NCI-H510A (cell line): Measurements from ENCODE around the gene GNG8.

Source experiments
- DNase-seq: peaks from one replicate; lab custom pipeline; 2025; lab: John Stamatoyannopoulos, UW

The GNG8 gene

DNA sequence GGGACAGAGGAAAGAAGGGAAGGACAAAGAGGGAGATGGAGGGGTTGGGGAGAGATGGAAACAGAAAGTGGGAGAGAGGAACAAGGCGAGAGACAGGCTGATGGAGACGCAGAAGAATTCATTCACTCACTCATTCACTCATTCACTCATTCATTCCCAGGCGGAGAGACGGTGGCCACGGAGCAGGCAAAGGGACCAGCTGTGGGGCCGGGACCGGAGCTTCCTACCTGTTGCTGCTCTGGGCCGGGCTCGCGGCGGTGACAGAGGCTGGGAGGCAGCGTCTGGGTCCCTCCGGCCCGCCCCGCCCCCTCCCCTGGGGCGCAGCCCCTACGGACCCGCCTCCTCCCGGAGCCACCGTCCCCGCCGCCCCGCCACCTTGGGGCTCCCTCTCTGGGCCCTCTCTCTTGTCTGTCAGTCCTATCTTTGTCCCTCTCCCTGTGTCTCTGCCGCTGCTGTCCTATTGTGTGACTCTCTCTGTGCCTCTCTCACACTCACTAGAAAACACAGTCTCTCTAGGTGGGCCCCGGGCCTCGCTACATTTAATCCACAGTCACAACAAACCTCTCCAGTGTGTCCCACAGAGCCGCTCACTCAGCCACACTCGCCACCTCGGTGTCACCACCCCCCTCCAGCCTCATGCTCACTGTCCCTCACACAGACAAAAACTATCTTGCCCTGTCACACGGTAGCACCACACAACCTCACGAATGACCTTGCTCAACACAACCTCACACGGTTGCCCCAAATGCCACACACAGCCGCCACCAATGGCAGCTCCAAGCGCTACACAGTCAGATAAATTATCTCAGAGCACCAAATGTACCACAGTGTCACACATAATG, at the start of gene GNG8:
Gene GNG8 (minus strand): TSS at position 283 of the 842 bp plus-strand sequence. CDS start 1,520 bp downstream, outside the sequence.
- DNase-seq: no peak

DNA sequence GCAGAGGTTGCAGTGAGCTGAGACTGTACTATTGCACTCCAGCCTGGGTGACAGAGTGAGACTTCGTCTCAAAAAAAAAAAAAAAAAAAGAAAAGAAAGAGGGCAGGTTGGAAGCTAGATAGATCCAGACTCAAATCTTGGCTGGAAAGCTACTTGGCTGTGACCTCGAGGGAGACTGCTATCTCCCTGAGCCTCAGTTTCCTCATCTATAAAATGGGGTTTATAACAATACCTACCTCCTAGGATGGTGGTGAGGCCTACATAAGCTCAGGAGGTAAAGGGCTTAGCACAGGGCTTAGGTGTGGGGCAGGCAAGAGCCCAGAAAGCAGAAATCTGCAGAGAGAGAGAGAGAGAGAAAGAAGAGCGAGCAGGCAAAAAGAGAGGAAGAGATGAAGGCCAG, 49.2 kb upstream of the GNG8 start:
- no peak for DNase-seq

DNA sequence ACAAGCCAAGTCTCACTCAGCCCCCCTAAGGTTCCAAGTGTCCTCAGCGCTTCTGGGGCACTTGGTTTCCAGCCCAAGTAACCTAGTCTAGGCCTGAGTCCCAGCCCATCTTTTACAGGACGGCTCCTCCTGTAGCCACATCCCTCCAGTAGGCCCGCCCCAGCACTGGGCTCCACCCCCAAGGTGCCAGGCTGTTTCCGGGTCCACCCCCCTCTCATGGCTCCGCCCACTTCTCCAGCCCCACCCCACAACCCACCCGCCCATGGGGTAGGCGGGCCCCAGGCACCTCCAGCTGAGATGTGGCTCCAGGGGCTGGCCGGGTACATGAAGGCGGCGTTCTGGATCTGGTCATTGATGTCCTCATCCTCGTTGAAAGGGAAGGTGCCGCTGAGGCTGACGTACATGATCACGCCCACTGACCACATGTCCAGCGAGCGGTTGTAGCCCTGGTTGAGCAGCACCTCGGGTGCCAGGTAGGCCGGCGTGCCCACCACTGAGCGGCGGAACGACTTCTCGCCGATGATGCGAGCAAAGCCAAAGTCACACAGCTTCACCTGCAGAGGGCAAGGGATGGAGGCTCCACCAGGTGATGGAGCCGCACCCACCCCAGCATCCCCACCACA, 42.2 kb upstream of the GNG8 start:
- DNase-seq: no peak

DNA sequence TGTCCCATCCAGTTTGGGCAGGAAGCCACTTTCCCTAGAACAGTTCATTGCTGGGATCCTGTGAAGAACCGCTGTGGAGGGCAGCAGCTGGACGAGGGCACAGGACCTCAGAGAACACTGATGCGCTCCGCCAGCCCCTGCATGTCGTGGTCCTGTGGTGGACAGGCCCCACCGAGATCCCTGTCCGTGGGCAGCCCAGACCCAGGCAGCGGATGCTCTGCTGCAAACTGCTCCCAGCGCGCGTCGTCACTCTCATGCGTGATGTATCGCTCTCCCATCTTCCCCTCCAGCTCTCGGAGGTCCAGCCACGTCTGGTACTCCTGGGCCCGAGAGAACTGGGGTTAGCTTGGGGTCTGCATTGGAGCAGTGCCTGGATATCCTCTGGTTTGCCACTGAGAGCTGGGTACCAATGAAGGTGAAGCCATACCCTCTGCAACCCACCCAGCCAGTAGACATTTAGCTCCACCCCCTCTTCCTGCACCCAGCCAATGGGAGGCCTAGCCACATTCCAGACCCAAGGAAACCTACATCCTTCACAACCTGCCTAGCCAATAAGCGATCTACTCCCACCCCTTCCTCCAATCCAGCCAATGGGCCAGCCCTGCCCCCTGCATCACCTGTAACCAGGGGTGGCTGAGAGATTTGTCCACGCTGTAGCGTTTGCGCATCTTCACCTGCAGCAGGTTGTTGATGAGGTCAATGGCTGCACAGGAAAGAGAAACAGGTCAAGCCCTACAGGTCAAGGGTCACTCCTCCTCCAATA, 38.6 kb upstream of the GNG8 start:
- DNase-seq: peak; percentile 37

DNA sequence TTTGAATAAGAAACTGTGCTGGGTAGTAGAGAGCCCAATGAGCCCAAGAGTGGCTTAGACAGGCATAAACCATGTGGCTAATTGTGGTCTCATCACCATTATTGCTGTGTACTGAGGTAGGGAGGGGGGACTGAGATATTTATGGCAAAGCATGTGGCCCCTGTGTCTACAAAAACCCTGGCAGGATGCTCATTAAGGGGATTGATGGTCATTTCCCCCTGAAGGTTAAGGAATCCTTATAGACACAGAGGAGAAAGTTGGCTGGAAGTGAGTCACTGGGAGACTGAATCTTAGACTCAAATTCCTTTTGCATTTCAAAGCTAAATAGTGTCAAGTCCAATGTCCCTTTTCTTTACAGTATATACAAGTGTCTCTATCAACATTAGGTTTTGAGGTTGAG, 34.8 kb upstream of the GNG8 start:
- no peak for DNase-seq

DNA sequence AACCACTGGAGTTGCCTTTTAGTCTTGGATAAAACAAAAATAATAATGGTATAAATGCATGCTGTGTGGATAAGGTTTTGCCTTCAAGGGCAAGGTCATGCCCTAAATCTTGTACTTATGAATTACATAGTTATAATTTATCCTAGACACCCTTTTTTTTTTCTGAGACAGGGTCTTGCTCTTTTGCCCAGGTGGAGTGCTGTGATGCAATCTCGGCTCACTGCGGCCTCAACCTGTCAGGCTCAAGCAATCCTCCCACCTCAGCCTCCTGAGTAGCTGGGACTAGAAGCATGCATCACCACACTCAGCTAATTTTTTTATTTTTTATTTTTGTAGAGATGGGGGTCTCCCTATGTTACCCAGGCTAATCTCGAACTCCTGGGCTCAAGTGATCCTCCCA, 32.7 kb upstream of the GNG8 start:
- no peak for DNase-seq

DNA sequence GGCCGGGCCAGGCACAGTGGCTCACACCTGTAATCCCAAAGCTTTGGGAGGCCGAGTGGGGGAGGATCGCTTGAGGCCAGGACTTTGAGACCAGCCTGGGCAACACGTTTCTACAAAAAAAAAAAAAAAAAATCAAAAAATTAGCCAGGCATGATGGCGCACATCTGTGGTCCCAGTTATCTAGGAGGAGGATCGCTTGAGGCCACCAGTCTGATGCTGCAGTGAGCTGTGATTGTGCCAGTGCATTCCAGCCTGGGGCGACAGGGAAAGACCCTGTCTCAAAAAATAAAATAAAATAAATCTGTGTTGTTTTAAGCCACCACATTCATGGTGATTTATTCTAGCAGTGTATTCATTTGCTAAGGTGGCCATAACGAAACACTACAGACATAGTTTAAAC, 29.1 kb upstream of the GNG8 start:
- no peak for DNase-seq

DNA sequence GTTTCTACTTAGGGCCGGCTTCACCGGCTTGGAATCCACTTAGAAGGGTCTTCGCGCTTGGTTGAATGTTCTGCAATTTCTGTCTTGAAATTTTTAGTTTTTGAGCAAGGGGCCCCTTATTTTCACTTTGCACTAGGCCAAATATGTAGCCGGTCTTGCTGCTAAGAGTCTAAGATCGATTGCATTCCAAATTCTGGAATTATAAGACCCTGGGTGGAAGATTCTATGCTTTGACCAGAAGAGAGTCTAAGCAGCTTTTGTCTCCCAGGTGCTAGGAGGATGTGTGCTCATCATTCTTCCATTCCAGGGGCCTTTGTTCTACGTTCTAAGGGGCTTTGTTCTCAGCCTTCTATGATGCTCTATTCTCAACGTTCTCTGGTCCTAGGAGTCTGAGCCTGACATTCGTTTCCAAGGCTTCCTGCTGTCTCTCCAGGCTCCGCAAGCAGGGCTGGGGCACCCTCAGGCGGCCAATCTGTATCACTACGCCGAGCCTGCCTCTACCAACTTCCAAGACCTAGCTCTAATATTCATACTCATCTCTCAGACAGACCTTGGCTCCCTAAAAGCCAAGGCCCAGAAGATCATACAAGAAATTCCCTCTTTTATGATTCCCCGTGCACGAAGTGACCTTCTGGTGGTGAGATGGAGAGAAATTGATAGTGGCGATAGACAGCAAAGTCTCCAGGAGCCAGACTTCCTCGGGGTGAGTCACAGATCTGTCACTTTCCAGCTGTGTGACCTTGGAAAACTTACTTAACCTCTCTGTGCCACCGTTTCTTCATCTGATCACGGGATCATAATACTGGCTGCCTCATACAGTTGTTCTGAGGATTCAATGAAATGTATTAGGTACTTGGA, 26.0 kb upstream of the GNG8 start:
- DNase-seq: peak; percentile 77

DNA sequence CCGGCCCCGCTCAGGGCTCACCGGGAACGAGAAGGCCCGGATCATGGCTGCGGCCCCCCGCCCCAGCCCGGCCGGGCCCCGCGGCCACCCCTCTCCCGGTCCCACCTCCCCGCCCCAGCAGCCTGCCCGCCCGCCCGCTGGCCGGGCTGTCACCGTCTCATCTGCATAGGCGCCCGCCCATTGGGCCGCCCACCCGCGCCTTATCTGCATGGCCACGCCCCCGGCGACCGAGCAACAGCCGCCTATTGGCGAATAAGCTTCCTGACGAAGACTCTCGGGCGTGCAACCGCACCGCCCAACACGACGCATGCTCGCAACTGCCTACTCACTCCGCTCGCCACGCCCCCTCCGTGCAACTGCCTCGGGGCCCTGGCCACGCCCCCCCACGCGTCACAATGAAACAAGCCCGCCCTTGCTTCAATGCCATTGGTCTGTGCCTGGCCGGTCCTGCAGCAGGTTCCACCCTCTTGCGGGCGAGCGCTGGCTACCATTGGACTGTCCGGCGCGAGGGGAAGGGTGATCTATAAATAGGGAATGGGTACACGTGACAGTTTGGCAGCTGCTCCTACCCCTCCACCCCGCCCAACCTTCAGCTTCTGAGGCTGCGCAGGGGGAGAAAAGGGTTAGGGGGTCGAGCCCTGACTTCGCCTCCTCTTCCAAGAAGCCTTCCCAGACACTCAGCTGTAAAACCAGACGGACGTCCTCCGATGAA, 25.2 kb upstream of the GNG8 start, which contains the start of gene DACT3:
Gene DACT3 (minus strand): TSS at position 163 of the 712 bp plus-strand sequence. CDS start 118 bp downstream, at position 45.
- peak; percentile 99 for DNase-seq

DNA sequence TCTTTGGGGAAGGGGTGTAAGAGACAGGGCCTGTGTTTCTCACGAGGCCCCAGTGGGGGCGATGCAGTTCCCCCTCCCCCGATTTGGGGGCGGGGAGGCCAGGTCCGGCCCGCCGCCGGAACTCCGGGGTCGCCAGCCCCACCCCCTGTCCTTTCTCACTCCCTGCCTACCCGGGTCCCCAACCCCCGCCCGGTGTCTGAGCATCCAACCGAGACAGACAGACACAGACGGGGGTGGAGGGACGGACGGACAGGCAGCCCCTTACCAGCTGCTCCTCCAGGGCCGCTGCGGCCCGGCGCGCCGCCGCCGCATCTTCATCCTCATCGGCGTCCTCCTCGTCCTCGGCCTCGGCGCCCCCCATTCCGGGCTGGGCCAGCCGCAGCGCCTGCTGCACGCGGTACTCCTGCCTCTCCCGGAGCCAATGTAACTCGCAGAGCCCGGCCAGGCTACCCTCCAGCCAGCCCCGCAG, 24.6 kb upstream of the GNG8 start:
- no peak for DNase-seq

DNA sequence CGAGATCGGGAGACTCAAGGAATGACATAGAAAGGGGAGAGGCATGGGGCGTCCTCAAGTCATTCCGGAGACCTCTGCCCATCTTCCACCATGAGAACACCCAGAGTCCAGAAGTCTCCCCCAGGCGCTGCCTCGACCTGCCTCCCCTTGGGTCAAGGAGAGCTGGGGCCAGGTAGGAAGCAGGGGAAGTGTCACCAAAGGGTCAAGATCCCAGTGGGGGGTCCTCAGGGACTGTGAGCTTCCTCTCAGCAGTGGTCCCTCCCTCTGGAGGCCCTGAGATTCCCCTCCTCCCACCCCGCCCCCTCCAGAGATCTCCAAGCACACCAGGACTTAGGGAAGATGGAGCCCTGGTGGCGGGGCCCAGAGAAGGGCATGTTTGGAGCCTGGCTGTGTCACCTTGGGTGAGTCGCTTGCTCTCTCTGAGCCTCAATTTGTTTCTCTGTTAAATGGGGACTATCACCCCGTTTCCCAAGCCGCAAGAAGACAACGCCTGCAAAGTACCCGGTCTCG, 24.1 kb upstream of the GNG8 start:
- DNase-seq: no peak

DNA sequence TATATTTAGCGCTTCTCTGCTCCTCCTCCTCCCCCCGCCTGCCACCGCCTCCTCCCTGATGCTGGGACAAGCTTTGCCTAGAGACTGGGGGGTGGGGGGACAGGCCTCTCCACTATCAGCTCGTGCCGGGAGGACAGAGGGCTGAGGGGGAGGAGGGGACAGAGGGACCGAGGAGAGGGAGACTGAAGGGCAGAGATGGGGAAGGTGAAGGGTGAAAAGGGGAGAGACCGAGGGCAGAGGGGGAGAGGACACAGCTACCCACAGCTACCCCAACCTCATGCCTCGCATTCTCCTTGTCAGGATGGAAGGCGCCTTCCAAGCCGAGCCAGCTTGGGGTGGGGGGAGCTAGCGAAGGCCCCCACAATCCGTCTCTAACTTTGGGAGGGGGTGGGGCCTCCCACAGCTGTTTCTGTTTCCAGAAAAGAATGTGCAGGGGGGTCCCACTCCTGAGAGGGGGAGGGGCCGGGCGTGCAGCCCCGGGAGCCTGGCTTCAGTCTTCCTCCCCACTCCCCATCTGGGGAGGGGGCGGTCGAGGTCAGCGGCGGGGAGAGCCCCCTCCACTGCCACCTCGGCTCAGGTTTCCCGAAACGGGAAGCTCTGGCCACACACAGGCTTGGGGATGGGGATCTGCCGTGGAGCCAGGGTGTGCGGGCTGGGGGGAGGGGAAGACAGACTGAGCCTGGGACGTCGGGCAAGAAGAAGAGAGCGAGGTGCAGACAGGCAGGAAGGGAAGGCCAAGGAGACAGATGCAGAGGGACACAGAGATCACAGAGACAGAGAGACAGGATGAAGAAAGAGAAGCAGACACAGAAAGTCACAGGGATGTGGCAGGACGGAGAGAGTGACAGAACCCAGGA, 23.4 kb upstream of the GNG8 start:
- DNase-seq: no peak

DNA sequence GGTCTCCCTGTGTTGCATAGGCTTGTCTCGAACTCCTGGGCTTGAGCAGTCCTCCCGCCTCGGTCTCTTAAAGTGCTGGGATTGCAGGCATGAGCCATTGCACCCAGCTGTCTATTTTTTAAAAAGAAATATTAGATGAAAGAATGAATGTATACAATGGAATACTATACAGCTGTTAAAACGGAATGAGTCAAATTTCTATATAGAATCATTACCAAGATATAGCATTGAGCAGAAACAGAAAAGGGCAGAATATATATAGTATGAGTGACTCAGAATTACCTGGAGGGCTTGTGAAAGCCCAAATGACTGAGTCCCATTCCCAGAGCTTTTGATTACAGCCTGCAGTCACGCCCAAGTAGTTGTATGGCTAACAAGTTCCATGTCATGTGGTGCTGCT, 20.5 kb upstream of the GNG8 start:
- no peak for DNase-seq

DNA sequence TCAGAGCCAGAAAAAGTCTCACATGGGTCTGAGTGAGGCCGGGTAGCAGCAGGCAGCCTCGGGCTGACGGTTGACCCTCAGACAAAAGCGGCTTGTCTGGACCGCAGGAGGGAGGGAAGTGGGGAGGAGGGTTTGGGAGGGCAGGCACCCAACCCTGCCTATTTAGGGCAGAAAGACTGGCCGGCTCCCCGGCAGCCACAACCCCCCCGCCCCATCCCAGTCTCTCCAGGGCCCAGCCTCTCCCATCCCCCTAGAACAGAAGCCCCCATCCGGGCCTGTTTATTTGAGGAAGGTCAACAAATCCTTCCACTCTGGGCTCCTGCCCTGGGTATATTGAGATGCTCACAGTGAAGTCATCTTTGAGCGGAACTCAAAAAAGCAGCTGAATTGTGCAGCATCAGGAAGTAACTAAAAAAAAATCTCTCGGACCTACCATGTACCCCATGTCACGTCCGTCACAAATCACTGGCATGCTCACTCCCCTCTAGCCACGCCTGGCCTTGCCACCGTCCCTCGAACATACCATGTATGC, 18.7 kb upstream of the GNG8 start:
- DNase-seq: no peak

DNA sequence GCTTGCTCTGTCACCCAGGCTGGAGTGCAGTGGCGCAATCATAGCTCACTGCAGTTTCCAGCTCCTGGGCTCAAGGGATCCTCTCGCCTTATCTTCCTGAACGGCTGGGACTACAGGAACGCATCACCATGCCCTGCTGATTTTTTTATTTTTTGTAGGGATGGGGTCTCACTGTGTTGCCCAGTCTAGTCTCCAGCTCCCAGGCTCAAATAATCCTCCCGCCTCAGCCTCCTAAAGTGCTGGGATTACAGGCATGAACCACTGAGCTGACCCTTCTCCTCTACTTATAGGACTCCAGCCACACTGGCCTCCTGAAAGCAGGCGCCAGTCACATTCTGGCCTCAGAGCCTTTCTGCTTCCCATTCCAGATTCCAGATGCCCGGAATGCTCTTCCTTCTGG, 14.4 kb upstream of the GNG8 start:
- no peak for DNase-seq

DNA sequence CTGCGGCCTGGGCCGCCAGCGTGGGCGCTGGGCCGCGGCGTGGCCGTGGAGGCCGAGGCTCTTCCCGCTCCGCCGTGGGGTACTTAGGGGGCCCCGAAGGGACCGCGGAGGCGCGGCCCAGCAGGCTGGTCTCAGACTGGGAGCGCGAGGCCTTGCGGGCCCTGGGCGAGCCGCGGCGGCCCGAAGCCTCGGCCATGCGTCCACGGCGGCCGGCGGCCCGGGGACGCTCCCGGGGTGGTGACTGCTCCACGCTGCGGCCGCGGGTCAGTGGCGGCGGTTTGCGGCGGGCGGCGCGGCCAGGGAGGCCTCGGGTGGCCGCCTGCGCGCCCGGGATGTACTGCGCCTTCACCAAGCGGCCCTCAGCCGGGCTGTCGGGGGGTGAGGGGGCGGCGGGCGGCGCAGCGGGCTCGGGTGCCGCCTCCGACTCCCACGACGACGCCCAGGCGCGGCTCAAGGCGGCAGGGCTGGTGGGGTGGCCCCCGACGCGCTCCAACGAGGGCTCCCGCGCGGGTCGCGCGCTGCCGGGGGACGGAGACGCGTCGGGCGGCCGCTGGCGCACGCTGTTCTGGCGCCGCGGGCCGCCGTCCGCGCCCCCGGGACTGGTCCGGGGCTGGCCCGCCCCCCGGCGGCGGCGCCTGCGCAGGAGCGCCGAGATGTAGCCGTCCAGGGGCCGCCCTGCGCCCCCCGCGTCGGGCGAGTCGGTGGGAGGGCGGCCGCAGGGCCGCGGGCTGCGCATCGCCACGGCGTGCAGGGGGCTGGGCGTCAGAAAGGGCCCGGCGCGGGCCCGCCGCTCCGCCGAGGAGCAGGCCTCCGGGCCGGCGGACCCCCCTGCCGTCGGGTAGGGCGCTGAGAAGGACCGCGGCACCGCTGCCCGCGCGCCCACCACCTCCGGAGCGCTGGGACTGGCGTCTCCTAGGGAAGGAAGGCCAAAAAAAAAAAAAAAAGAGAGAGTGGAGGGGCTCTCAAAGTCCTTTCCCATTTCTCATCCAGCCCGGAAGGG, 13.3 kb upstream of the GNG8 start:
- no peak for DNase-seq

DNA sequence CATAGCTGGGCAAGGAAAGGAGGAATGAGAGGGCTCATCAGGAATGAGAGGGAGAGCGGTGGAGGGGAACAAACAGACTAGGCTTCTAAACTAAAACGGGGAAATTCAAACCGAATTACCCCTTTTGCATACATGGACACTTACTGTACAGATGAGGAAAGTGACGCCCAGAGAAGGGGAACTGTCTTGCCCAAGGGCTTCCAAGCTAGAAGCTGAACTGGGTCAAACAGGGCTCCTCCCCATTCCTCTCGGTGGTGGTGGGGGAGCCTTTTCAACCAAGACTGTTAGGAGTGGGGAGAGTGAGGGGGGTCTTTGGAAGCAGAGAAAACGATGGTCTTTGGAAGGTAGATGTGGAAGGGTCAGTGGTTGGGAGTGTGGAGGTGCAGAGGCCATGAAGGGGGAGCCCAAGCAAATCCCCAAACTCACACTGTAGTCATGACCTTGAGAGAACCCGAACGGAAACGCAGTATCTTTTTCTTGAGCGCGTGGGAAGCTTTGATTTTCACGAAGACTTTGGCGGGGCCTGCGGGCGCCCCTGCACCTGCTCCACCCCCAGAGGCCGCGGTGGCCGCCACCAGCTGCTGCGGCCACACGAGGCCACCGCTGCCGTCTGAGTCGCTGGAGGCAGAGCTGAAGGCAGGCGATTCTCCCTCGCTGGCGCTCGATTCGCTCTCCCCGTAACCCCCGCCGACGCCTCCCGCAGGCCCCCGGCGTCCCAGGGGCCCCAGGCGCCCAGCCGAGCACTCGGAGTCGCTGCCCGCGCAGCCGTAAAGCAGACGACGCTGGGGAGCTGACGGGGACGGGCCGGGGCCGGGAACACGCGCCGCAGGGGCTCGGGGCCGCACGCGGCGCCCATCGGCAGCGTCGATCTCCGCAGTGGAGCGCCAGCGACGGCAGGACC, 12.3 kb upstream of the GNG8 start:
- DNase-seq: no peak
